CD4-positive, alpha-beta T cell treated with Interleukin-15 for 1 hour (primary cell): ENCODE data around the gene ZNF48.

Experiments used
- DNase-seq: peaks from one replicate; pipeline ENCODE4 v3.0.0-alpha.2; 2020

ZNF48 gene

DNA sequence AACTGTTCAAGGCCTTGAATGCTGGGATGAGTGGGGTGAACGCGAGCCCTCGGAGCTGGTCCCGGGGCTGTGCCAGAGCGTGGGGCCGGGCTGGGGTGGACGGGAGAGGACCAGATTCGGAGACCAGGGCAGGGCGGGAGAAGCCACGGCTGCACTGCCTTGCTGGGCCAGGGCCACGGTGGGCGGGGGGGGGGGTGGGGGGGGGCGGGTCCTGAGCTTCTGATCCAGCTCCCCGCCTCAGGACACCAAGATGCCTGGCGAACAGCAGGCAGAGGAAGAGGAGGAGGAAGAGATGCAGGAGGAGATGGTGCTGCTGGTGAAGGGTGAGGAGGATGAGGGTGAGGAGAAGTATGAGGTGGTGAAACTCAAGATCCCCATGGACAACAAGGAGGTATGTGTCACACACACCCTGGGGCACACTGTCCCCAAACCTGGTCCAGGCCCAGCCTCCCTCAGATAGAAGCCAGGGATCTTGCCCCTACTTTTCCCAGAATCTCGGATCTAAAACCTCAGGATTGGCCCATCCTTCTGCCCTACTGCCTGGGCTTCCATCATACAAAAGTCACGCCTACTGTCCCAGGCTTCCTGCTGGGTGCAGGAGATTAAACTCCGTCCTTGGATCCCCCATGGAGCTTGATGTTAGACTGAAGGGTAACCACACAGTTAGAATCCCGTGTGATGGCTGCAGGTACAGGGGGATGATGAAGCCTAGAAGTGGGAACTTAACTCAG, 12.7 kb downstream of the ZNF48 start:
- no peak for DNase-seq

- peak; percentile 87 for DNase-seq
Observed at GRCh38 chr16:30409125-30410060, 14.2 kb downstream of the ZNF48 start.

DNA sequence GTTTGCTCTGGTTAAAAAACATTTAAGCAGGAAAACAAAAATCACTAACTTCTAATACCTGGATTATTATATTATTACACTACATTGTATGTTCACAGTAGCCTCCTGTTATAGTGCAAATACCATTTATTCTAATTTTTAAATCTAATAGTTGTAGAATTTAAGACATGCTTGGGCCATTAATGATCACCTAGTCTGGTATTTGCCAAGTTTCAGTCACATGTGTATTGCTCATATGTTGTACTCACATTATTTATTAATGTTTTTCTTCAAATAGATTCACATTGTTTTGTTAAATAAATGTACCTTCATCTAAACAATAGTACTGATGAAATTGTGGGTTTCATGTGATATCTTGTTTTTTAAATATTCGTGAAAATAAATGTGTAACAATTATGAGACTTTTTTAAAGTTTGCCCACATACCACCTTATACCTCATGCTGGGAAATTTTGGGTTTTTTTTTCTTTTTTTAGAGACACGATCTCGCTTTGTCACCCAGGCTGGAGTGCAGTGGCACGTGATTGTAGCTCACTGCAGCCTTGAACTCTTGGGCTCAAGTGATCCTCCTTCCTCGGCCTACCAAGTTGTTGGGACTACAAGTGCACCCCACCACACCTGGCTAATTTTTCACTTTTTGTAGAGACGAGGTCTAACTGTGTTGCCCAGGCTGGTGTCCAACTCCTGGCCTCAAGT, 18.0 kb downstream of the ZNF48 start:
- no peak for DNase-seq

- no peak for DNase-seq
Observed at GRCh38 chr16:30414159-30414558, 18.9 kb downstream of the ZNF48 start.

DNA sequence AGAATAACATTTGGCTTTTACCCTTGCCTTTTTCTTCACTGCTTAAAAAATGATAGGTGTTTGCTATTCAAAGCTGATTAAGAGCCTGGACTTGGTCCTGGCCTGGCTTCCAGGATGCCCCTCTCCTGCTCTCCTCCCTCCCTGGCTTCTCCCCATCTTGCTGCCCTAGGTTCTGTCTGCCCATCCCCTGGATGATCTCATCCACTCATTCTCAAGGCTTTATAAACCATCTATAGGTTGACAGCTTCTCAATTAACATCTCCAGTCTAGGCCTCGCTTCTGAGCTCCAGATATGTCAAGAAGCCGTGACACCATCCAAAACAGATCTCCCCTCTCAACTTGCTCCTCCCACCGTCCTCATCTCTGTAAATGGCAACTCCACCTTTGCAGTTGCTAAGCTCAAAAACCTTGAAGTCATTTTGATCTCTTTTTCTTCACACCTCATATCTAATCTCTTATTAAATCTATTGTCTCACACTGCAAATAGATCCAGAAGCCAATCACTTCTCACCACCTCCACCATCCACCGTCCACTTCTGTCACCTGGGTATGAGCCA, 20.9 kb downstream of the ZNF48 start:
- DNase-seq: no peak

- DNase-seq: no peak
Observed at GRCh38 chr16:30416624-30417528, 21.7 kb downstream of the ZNF48 start.

GRCh38 chr16:30417529-30418349, 22.5 kb downstream of the ZNF48 start:
- DNase-seq: peak; percentile 93

- no peak for DNase-seq
Observed at GRCh38 chr16:30418350-30419181, 23.3 kb downstream of the ZNF48 start.

DNA sequence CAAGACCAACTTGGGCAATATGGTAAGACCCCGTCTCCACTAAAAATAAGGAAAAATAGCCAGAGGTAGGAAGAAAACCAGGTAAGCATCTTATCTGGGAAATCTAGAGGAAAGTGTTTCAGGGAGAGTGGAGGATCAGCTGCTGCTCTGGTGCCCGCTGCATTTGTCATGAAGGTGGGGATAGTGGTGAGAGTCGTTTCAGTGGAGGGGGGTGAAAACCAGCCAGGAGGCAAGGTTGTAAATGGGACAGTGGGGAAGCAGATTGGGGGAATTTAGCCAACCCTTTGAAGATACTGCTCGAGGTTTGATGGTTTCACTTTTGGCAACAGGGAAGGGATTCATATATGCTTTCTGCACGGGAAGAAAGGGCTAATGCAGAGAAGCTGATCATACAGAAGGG, 25.8 kb downstream of the ZNF48 start:
- no peak for DNase-seq

GRCh38 chr16:30428055-30428454, 32.8 kb downstream of the ZNF48 start:
- no peak for DNase-seq

- no peak for DNase-seq
Observed at GRCh38 chr16:30429418-30429677, 34.1 kb downstream of the ZNF48 start.

DNA sequence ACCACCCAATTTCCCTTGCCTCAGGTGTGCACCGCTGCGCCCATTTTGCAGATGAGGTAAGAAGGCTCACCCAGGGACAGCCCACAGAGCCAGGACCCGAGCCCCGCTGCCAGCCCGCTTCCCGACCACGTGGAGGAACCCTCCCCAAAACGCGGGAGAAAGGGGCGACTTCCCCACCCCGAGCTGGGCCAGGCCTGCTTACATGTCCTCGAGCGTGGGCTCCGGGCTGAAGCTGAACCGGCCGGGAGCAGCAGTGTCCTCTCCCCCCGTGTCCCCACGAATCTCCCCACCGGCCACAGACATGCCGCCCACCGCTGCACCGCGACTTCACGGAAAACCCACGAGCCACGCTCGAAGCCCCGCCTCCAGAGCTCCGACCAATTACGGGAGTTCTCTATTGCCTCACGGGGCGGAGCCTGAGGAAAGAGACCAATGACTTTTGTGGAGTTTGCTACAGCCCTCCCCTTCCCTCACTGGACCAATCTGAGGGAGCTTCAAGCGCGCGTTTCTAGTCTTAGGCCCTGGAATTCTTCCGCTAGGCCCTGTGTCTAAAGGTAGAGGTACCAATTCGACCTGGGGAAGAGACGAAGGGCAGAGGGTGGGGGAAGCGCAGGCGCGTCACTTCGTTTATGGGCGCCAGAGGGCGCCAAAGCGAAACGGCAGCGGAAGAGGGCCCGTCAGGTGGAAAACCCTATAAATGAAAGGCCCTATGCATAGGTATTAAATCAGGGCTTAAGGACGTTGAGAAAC, 34.6 kb downstream of the ZNF48 start, which contains the start of gene DCTPP1:
Gene DCTPP1 (minus strand): TSS at position 353 of the 750 bp plus-strand sequence. CDS start 50 bp downstream, at position 303.
- peak; percentile 99 for DNase-seq

DNA sequence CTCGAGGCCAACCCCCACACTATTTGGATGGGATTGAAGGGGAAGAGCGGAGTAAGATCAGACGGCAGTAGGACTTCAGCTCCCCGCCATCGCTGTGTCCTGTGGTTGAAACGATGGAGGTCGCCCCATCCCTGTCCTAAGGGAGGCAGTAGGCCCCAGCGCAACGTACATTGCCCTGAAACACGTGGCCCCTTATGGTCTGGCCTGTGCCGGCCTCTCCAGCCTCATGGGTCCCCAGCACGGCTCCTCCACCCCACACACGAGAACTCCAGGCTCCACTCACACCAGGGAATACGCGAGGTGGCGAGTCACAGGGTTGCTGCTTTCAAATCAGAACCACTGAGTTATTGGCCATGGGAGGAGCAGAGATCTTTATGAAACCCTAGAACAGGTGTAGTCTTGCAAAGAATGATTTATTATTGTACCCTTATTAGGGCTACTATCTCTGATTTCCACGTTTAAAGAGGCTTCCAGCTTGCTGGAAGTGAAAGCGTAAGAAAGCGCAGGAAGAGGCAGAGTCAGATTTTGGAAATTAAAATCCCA, 35.3 kb downstream of the ZNF48 start:
- no peak for DNase-seq

DNA sequence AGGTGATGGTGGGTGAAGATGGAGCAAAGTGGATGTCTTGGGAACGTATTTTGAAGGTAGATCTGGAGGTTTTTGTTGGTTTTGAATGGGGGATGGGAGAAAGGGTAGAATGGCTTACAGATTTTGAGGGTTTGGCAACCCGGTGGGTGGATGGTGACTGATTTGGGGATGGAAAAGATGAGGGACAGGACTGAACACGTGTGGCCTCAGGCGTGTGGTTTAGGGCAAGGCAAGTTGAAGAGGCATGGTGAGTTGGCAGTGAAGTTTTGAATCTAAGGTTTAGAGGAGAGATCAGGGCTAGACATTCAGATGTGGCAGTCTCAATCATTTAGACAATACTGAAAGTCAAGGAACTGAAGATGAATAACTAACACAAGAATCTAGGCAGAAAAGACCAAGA, 39.6 kb downstream of the ZNF48 start:
- DNase-seq: no peak

- DNase-seq: no peak
Observed at GRCh38 chr16:30437511-30438046, 42.4 kb downstream of the ZNF48 start.

GRCh38 chr16:30438835-30439234, 43.6 kb downstream of the ZNF48 start:
- DNase-seq: no peak

DNA sequence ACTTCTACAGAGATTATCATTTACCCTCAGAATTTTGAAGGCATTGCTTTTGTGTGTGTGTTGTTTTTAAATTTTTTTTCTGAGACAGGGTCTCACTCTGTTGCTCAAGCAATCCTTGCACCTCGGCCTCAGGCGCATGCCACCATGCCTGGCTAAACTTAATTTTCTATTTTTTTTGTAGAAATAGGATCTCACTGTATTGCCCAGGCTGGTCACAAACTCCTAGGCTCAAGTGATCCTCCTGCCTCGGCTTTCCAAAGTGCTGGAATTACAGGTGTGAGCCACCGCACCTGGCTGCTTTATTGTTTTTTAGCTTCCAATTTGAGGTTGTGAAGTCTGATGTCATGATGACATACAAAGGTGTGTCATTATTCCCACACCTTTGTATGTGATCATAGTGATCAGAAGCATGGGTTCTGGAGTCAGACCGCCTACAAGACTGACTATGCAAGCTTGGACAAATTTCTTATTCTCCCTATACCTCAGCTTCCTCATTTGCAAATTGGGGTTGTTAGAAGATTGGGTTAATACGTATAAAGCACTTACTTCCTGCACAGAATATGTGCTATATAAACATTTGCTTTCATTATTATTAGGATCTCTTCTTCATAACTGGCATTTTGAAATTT, 44.6 kb downstream of the ZNF48 start:
- no peak for DNase-seq

DNA sequence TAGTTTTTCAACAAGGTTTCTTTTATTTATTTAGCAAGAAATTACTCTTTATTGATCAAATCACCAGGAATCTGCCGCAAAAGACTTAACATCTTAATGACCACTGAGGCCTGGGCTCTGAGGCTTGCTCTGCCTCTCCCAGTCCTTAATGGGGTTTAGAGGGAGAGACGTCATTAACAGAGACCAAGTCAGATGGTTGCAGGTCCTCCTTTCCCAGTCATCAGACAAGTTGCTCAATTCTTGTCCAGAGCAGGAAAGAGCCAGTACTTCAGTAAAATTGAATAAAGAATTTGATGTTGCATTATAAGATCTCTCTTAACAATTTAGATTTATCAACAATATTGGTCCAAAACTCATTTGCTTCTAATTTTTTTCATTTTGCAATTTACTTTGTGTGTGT, 48.4 kb downstream of the ZNF48 start:
- no peak for DNase-seq
